ENCODE measurements around the gene MEX3A. TPM values are rescaled to one million over a fixed set of nuclear protein-coding genes. Genes with fewer than 3 reads are reported as not detected.
"Not testable (repeated sequence)": the region's sequence is repeated elsewhere in the genome, so short reads cannot be mapped to it uniquely, and the experiment has no call there.

The MEX3A gene
- total and polyA plus RNA-seq, 4 experiments from 2014 or later = not detected

DNA sequence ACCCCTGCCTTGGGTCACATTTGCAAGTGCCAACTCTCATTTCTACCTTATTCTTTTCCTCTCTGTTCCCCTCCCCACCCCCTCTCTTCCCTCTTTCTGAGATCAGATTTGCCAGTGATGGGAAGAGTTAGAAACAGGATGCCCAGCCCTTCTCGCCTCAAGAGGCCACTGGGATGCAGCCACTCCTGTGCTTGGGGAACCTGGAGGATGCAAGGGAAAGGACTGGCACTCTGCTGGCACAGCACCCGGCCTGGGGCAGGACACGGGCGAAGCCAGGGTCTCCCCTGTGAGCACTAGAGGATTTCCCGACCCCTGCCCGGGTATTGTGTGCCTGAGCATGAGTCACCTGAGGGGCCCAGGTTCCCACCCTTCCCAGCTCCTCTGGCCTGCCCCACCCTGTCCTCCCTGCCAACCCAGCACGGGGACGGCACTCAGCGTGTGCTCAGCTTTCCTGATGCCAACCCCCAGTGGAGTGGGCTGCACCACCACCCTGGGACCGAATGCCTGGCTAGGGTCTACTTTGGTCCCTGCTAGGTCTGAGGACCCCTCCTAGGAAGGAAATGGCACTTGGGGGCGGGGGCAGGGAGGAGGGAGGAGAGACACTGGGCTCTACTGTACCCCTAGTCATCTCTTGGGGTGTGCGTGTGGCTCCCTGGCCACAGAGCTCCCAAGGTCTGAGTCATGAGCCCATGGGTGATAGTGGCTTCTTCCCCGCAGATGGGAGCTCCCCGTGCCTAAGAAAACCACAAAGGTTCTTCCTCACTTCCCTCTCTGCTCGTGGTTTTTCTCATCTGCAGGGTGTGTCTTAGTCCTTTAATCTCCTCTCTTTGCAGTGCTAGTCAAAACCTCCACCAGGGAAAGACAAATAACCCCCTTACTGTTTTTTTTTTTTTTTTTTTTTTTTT lies 44.6 kb upstream of the MEX3A start:
- Mint-ChIP-seq H3K27ac (peak overlapping the region; percentile 92 to 98 (median 96)), H3K4me1 (peaks cover 44 to 82% (median 68%) of the 10 kb centered on the region in 4 donors)

GRCh38 chr1:156126043-156126629 lies 43.9 kb upstream of the MEX3A start:
- H3K4me1 Mint-ChIP-seq = peaks cover 44 to 88% (median 71%) of the 10 kb centered on the region in 4 donors

More for the DNA sequence above, 44.6 kb upstream of the MEX3A start:
- peak overlapping the region; percentile 81 for H3K27ac ChIP-seq (ENCODE audit: low read depth, low read length)
- no peak overlapping the region for H3K4me3 ChIP-seq (ENCODE audit: low read length in 2 of 2)
- H3K36me3 ChIP-seq (ENCODE audit: insufficient read depth, low read length) = no peaks in the 10 kb centered on the region
- peak overlapping the region; percentile 38 to 85 (median 70) for H3K4me3 Mint-ChIP-seq
- intact Hi-C loops (cut with micrococcal nuclease) = loop anchor here (1.0 kb wide), 1 partner anchor 13 kb away; the partner anchor contains the start of gene LMNA
- H3K27me3 Mint-ChIP-seq = no peaks in the 10 kb centered on the region
- no peaks in the 10 kb centered on the region for H3K27me3 ChIP-seq (ENCODE audit: insufficient read depth, low read length)
- peaks cover 77% of the 10 kb centered on the region for H3K4me1 ChIP-seq (ENCODE audit: insufficient read depth, low read length)
- ChIA-PET CTCF (ENCODE audit: partially characterized antibody) (interaction anchor here (1.3 to 13.7 kb wide), 6 partner anchors 8 to 259 kb away, joined by 3 to 716 read pairs (median 20); partner anchors contain the start of gene LMNA), POLR2A (ENCODE audit: partially characterized antibody) (interaction anchor here (0.6 to 21.9 kb wide), 8 partner anchors 8 to 614 kb away, joined by 3 to 527 read pairs (median 3); partner anchors contain the start of genes LMNA, MRPL24 and PMF1)
- H3K36me3 Mint-ChIP-seq = peaks cover 0 to 23% of the 10 kb centered on the region in 2 donors
- no peaks in the 10 kb centered on the region for H3K9me3 ChIP-seq (ENCODE audit: control insufficient read depth in 1 of 2, low read length in 2 of 2)
- peaks cover 0 to 5% (median 0%) of the 10 kb centered on the region in 8 donors for H3K9me3 Mint-ChIP-seq
- peak; percentile 83 to 96 (median 86) for DNase-seq

DNA sequence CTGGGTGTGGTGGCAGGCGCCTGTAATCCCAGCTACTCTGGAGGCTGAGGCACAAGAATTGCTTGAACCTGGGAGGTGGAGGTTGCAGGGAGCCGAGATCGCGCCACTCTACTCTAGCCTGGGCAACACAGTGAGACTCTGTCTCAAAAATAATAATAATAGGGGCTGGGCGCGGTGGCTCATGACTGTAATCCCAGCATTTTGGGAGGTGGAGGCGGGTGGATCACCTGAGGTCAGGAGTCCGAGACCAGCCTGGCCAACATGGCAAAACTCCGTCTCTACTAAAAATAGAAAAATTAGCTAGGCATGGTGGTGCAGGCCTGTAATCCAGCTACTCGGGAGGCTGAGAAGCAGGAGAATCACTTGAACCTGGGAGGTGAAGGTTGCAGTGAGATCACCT lies 43.3 kb upstream of the MEX3A start:
- CTCF ChIA-PET (ENCODE audit: partially characterized antibody) = interaction anchor here (2.7 to 13.7 kb wide), 2 partner anchors 10 to 29 kb away, joined by 11 to 716 read pairs; partner anchors contain the start of gene LMNA
- H3K4me3 ChIP-seq (ENCODE audit: low read length in 2 of 2); H3K27me3 Mint-ChIP-seq; H3K27ac ChIP-seq (ENCODE audit: low read depth, low read length); H3K9me3 Mint-ChIP-seq; H3K27me3 ChIP-seq (ENCODE audit: insufficient read depth, low read length); H3K36me3 ChIP-seq (ENCODE audit: insufficient read depth, low read length); H3K9me3 ChIP-seq (ENCODE audit: control insufficient read depth in 1 of 2, low read length in 2 of 2): not testable (repeated sequence)
- POLR2A ChIA-PET (ENCODE audit: partially characterized antibody) = interaction anchor here (1.3 to 21.9 kb wide), 4 partner anchors 9 to 615 kb away, joined by 3 to 527 read pairs (median 58); partner anchors contain the start of genes LMNA, MRPL24 and PMF1
- peaks cover 0 to 17% of the 10 kb centered on the region in 2 donors for H3K36me3 Mint-ChIP-seq
- peak overlapping the region; percentile 90 to 98 (median 96) for H3K27ac Mint-ChIP-seq
- peaks cover 46 to 93% (median 72%) of the 10 kb centered on the region in 4 donors for H3K4me1 Mint-ChIP-seq
- DNase-seq = peak in 1 of 5 donors; percentile 44
- intact Hi-C loops (cut with micrococcal nuclease) = loop anchor here (2.0 kb wide), 1 partner anchor 19 kb away; no protein-coding TSS in a partner anchor
- H3K4me1 ChIP-seq (ENCODE audit: insufficient read depth, low read length) = peaks cover 83% of the 10 kb centered on the region
- peak overlapping the region in 4 of 8 donors; percentile 39 to 83 (median 52) for H3K4me3 Mint-ChIP-seq

More at GRCh38 chr1:156126043-156126629, 43.9 kb upstream of the MEX3A start:
- DNase-seq = peak; percentile 57 to 90 (median 62)
- H3K27me3 ChIP-seq (ENCODE audit: insufficient read depth, low read length) = no peaks in the 10 kb centered on the region
- Mint-ChIP-seq H3K27ac (peak overlapping the region; percentile 92 to 98 (median 96)), H3K27me3 (no peaks in the 10 kb centered on the region), H3K4me3 (peak overlapping the region in 6 of 8 donors; percentile 16 to 85 (median 34)), H3K36me3 (peaks cover 0 to 19% of the 10 kb centered on the region in 2 donors), H3K9me3 (peaks cover 0 to 5% (median 0%) of the 10 kb centered on the region in 8 donors)
- H3K4me3 ChIP-seq (ENCODE audit: low read length in 2 of 2) = no peak overlapping the region
- H3K36me3 ChIP-seq (ENCODE audit: insufficient read depth, low read length) = no peaks in the 10 kb centered on the region
- peak overlapping the region; percentile 81 for H3K27ac ChIP-seq (ENCODE audit: low read depth, low read length)
- peaks cover 81% of the 10 kb centered on the region for H3K4me1 ChIP-seq (ENCODE audit: insufficient read depth, low read length)
- H3K9me3 ChIP-seq (ENCODE audit: control insufficient read depth in 1 of 2, low read length in 2 of 2) = no peaks in the 10 kb centered on the region
- ChIA-PET POLR2A (ENCODE audit: partially characterized antibody) (interaction anchor here (0.6 to 21.9 kb wide), 7 partner anchors 9 to 615 kb away, joined by 3 to 527 read pairs (median 5); partner anchors contain the start of genes LMNA, MRPL24 and PMF1), CTCF (ENCODE audit: partially characterized antibody) (interaction anchor here (2.7 to 13.7 kb wide), 2 partner anchors 10 to 30 kb away, joined by 11 to 716 read pairs; partner anchors contain the start of gene LMNA)
- intact Hi-C loops (cut with micrococcal nuclease) = no loop called here

DNA sequence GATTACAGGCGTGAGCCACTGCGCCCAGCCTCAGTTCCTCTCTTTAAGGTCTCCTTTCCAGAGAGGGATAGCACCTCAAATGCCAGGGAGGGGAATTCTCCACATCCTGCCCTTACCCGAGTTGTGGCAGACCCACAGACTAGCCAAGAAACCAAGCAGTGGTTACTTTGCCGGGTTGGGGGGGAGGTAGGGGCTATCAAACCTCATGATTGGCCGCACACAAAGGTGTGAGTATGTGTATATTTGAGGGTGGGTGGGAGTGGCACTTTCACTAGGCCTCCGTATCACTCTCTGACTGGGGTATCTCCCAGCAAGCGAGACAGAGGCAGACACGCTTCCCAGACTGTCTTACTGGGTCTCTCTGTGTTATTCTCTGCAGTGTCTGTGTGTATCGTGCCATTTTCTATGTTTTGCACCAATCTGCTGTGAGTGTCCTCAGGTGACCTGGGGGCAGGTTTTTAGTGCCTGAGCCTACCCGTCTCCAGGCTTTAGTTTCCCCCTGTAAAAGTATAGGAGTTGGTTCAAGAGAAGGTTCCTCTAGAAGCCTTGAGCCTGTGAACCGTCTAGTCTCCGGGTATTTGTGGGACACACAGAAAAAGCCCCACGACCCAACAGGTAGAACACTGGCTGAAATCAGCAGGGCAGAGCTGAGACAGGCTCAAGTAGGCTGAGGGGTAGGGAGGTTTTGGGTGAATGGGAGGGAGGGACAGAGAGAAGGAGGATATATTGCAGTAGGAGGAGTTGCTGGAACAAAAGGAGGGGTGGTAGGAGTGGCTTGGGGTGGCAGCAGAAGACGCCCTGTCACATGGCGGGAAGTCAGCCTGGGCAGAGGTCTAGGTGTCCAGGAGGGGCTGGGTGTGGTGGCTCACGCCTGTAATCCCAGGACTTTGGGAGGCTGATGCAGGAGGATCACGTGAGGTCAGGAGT lies 42.6 kb upstream of the MEX3A start:
- Mint-ChIP-seq H3K27ac (peak overlapping the region; percentile 90 to 98 (median 96)), H3K4me1 (peaks cover 47 to 94% (median 72%) of the 10 kb centered on the region in 4 donors)
- CTCF ChIA-PET (ENCODE audit: partially characterized antibody) = interaction anchor here (1.9 to 13.8 kb wide), 4 partner anchors 9 to 34 kb away, joined by 7 to 716 read pairs (median 84); partner anchors contain the start of gene LMNA

DNA sequence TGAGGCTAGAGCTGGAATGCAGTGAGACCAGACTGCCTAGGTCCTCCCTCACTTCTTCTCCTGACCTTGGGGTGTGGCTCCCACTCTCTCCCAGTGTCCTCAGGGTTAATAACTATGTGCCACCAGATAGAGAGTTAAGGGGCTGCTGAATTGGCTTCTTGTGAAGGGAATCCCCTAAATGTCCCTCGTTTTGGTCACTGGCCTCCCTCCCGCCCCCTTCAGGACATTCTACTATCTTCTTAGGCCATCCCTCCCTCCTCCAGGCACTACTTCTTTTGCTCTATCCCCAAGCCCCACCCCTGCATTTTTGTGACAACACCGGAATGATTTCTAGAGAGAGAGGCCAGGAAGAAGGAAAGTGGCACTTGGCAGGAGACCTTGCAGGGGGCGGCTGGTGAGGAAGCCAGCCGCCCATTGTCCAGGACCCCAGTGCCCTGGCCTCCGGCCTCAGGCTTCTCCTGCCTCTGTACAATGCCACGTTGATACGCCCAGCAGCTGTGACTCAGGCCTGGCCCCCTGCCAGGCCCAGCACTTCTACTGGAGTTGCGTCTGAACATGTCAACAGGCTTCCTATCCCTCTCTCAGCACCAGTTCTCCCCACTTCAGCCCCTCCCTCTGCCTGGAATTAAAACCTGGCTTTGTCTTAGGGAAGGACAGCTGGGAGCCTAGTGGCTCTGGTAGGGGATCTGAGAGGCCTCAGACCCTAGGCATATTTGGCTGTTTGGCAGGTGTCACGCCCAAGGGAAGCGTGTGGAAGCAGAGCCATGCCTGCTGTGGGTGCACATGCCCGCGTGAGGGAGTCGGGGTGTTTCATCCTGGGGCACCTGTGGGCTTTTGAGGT lies 41.3 kb upstream of the MEX3A start:
- Mint-ChIP-seq H3K4me3 (peak overlapping the region in 7 of 8 donors; percentile 9 to 66 (median 55)), H3K36me3 (peaks cover 0 to 9% of the 10 kb centered on the region in 2 donors), H3K27ac (peak overlapping the region; percentile 90 to 98 (median 96)), H3K9me3 (peaks cover 0 to 7% (median 0%) of the 10 kb centered on the region in 8 donors), H3K27me3 (no peaks in the 10 kb centered on the region), H3K4me1 (peaks cover 44 to 90% (median 67%) of the 10 kb centered on the region in 4 donors)
- Histone ChIP-seq H3K27ac (ENCODE audit: low read depth, low read length) (peak overlapping the region; percentile 51), H3K36me3 (ENCODE audit: insufficient read depth, low read length) (no peaks in the 10 kb centered on the region), H3K4me1 (ENCODE audit: insufficient read depth, low read length) (peaks cover 76% of the 10 kb centered on the region), H3K4me3 (ENCODE audit: low read length in 2 of 2) (peak overlapping the region in 1 of 2 donors; percentile 7), H3K27me3 (ENCODE audit: insufficient read depth, low read length) (no peaks in the 10 kb centered on the region), H3K9me3 (ENCODE audit: control insufficient read depth in 1 of 2, low read length in 2 of 2) (no peaks in the 10 kb centered on the region)
- POLR2A ChIA-PET (ENCODE audit: partially characterized antibody) = interaction anchor here (0.8 to 21.9 kb wide), 4 partner anchors 9 to 159 kb away, joined by 3 to 527 read pairs (median 10); partner anchors contain the start of gene LMNA
- intact Hi-C loops (cut with micrococcal nuclease) = loop anchor here (1.0 to 2.0 kb wide), 2 partner anchors 9 to 17 kb away; partner anchors contain the start of gene LMNA
- DNase-seq = peak; percentile 70 to 85 (median 71)
- CTCF ChIA-PET (ENCODE audit: partially characterized antibody) = interaction anchor here (0.9 to 13.8 kb wide), 3 partner anchors 26 to 101 kb away, joined by 5 to 157 read pairs (median 7); no protein-coding TSS in a partner anchor

More for the DNA sequence above, 42.6 kb upstream of the MEX3A start:
- Histone ChIP-seq H3K36me3 (ENCODE audit: insufficient read depth, low read length) (no peaks in the 10 kb centered on the region), H3K27ac (ENCODE audit: low read depth, low read length) (peak overlapping the region; percentile 51), H3K27me3 (ENCODE audit: insufficient read depth, low read length) (no peaks in the 10 kb centered on the region), H3K9me3 (ENCODE audit: control insufficient read depth in 1 of 2, low read length in 2 of 2) (no peaks in the 10 kb centered on the region), H3K4me3 (ENCODE audit: low read length in 2 of 2) (no peak overlapping the region), H3K4me1 (ENCODE audit: insufficient read depth, low read length) (peaks cover 83% of the 10 kb centered on the region)
- Mint-ChIP-seq H3K36me3 (peaks cover 0 to 10% of the 10 kb centered on the region in 2 donors), H3K4me3 (peak overlapping the region; percentile 36 to 83 (median 57)), H3K9me3 (peaks cover 0 to 6% (median 0%) of the 10 kb centered on the region in 8 donors), H3K27me3 (no peaks in the 10 kb centered on the region)
- POLR2A ChIA-PET (ENCODE audit: partially characterized antibody) = interaction anchor here (1.4 to 21.9 kb wide), 4 partner anchors 8 to 88 kb away, joined by 5 to 527 read pairs (median 64); partner anchors contain the start of genes LMNA and PMF1
- DNase-seq = peak; percentile 50 to 84 (median 54)
- intact Hi-C loops (cut with micrococcal nuclease) = loop anchor here (2.0 kb wide), 1 partner anchor 18 kb away; no protein-coding TSS in a partner anchor

Measured in CD4-positive, alpha-beta memory T cell (primary cell).